Mesendoderm (in vitro differentiated cells): ENCODE data around the gene RFLNA.

ENCODE experiments used
- DNase-seq: peaks from one replicate; pipeline ENCODE4 v3.0.0; 2013
- H2AK5ac ChIP-seq: 2 replicates; pipeline ENCODE4 v1.6.1; 2013; ENCODE audit warnings: low read length, inconsistent platforms
- H2BK120ac ChIP-seq: 2 replicates; pipeline ENCODE4 v1.6.1; 2013; ENCODE audit warnings: low read depth, mild to moderate bottlenecking, low read length, moderate library complexity, mixed read lengths
- H2BK15ac ChIP-seq: replicated peaks from 2 replicates; pipeline ENCODE4 v1.6.1; 2013; ENCODE audit warnings: low read depth, mild to moderate bottlenecking, moderate library complexity
- H2BK5ac ChIP-seq: 2 replicates; pipeline ENCODE4 v1.6.1; 2013; ENCODE audit warnings: low read length, inconsistent platforms
- H3K18ac ChIP-seq: 2 replicates; pipeline ENCODE4 v1.6.1; 2013; ENCODE audit warnings: mild to moderate bottlenecking, low read length, mixed read lengths
- H3K23ac ChIP-seq: one replicate; pipeline ENCODE4 v1.6.1; 2013; ENCODE audit warnings: low read length
- H3K27ac ChIP-seq: 2 replicates; pipeline ENCODE4 v1.5.1; 2013; ENCODE audit warnings: low read depth, mild to moderate bottlenecking, inconsistent platforms, low read length, moderate library complexity
- H3K27me3 ChIP-seq: 2 replicates; pipeline ENCODE4 v1.6.1; 2013; ENCODE audit warnings: low read length, control low read depth, mild to moderate bottlenecking, inconsistent platforms; ENCODE audit not compliant: insufficient read depth, poor library complexity
- H3K36me3 ChIP-seq: 2 replicates; pipeline ENCODE4 v1.6.1; 2013; ENCODE audit warnings: low read length, inconsistent platforms; ENCODE audit not compliant: control insufficient read depth, insufficient read depth
- H3K4ac ChIP-seq: one replicate; pipeline ENCODE4 v1.6.1; 2013; ENCODE audit warnings: low read depth, mild to moderate bottlenecking, low read length, moderate library complexity
- H3K4me1 ChIP-seq: 2 replicates; pipeline ENCODE4 v1.6.1; 2013; ENCODE audit warnings: low read depth, low read length, inconsistent platforms; ENCODE audit not compliant: control insufficient read depth
- H3K4me2 ChIP-seq: 2 replicates; pipeline ENCODE4 v1.6.1; 2013; ENCODE audit warnings: low read length
- H3K4me3 ChIP-seq: 2 replicates; pipeline ENCODE4 v1.5.1; 2013; ENCODE audit warnings: mild to moderate bottlenecking, low read length
- H3K56ac ChIP-seq: one replicate; pipeline ENCODE4 v1.6.1; 2013; ENCODE audit warnings: low read length
- H3K79me1 ChIP-seq: 2 replicates; pipeline ENCODE4 v1.6.1; 2013; ENCODE audit warnings: low read length, inconsistent platforms
- H3K79me2 ChIP-seq: 2 replicates; pipeline ENCODE4 v1.6.1; 2013; ENCODE audit warnings: mild to moderate bottlenecking, low read length; ENCODE audit not compliant: control insufficient read depth, insufficient read depth
- H3K9ac ChIP-seq: 2 replicates; pipeline ENCODE4 v1.6.1; 2013; ENCODE audit warnings: low read length, inconsistent platforms
- H4K5ac ChIP-seq: one replicate; pipeline ENCODE4 v1.6.1; 2013; ENCODE audit warnings: low read length
- H4K8ac ChIP-seq: one replicate; pipeline ENCODE4 v1.6.1; 2013; ENCODE audit warnings: low read depth, mild to moderate bottlenecking, control low read depth, low read length, moderate library complexity
- WGBS: extraction: QIAGEN DNeasy Blood & Tissue Kit; methylation state at CpG from one replicate; pipeline ENCODE4 v1.1.7; 2013; ENCODE audit warnings: low lambda C conversion rate, missing lambda C conversion rate; ENCODE audit not compliant: insufficient coverage; ENCODE audit errors: extremely low coverage; 5-methylcytosine and 5-hydroxymethylcytosine counted together

The RFLNA gene

DNA sequence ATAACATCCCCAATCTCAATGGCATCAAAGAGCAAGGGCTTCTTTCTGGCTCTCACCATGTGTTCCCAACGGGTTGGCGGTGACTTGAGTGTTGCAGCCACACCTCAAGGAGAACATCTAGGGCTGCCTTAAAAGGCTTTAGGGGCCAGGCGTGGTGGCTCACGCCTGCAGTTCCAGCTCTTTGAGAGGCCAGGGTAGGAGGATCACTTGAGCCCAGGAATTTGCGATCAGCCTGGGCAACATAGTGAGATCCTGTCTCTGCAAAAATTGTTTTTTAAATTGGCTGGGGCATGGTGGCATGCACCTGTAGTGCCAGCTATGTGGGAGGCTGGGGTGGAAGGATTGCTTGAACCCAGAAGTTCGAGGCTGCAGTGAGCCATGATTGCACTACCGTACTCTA is 14.9 kb downstream of the RFLNA start:
- Histone ChIP-seq H3K36me3 (no peaks in the 10 kb centered on the region), H3K4ac (no peak overlapping the region), H4K5ac (no peak overlapping the region)

DNA sequence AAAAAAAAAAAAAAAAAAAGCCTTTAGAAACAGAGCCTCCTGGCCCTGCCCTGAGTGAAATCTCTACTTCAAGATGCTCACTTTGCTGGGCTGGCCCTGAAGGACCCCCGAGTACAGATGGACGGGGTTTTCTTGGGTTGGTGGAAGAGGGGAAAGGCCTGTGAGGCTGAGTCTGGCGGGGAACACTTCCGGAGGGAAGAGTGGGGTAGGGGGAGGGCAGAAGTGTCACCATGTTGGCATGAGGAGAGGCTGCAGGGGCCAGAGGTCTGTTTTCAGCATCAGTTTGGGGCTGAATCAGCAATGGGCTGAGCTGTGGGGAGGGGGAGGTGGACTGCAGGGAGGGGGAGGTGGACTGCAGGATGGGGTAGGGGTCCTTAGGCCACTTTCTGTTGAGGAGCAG is 15.3 kb downstream of the RFLNA start:
- Histone ChIP-seq H3K4ac (no peak overlapping the region), H3K4me3 (no peak overlapping the region), H3K9ac (no peak overlapping the region), H2BK15ac (no peak overlapping the region), H3K4me1 (no peaks in the 10 kb centered on the region), H2BK120ac (no peak overlapping the region), H3K23ac (no peak overlapping the region), H3K56ac (no peak overlapping the region), H3K18ac (no peak overlapping the region), H3K27me3 (no peaks in the 10 kb centered on the region), H3K36me3 (no peaks in the 10 kb centered on the region), H4K5ac (no peak overlapping the region), H3K4me2 (no peak overlapping the region), H3K27ac (no peak overlapping the region), H2AK5ac (no peak overlapping the region), H3K79me1 (no peaks in the 10 kb centered on the region), H4K8ac (no peak overlapping the region), H2BK5ac (no peak overlapping the region), H3K79me2 (no peaks in the 10 kb centered on the region)
- WGBS, result no CpG with 5 or more reads among the region's 4 CpGs
- no peak for DNase-seq

More for the DNA sequence above, 14.9 kb downstream of the RFLNA start:
- no peaks in the 10 kb centered on the region for H3K79me1 ChIP-seq
- no peak overlapping the region for H3K23ac ChIP-seq
- H3K4me2 ChIP-seq, result no peak overlapping the region
- no peak for DNase-seq
- no peak overlapping the region for H3K18ac ChIP-seq
- no peak overlapping the region for H3K9ac ChIP-seq
- no peaks in the 10 kb centered on the region for H3K4me1 ChIP-seq
- H3K4me3 ChIP-seq, result no peak overlapping the region
- H3K27me3 ChIP-seq, result no peaks in the 10 kb centered on the region
- no peak overlapping the region for H2BK5ac ChIP-seq
- H2AK5ac ChIP-seq, result no peak overlapping the region
- H2BK120ac ChIP-seq, result no peak overlapping the region
- H3K27ac ChIP-seq, result no peak overlapping the region
- no peak overlapping the region for H3K56ac ChIP-seq
- WGBS, result no CpG with 5 or more reads among the region's 7 CpGs
- no peaks in the 10 kb centered on the region for H3K79me2 ChIP-seq
- H2BK15ac ChIP-seq, result no peak overlapping the region
- H4K8ac ChIP-seq, result no peak overlapping the region

DNA sequence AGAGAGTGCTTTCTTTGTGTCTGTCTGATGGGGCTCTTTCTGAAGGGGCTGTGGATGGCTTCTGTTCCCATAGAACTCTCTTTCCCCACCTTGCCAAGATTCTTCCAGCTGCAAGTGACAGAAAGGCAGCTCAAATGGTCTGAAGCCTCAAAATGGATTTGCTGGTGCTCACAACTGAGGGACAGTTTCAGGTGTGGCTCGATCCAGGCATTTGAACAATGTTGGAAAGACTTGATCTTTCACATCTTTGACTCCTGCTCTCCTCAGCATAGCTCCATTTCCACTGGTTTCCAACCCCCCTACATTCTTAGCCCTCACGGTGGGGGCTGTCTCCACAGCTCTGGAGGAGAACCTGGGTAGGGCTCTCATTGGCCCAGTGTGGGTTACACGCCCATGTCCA is 15.9 kb downstream of the RFLNA start:
- no peak overlapping the region for H3K23ac ChIP-seq
- H3K27ac ChIP-seq, result no peak overlapping the region
- H3K4me2 ChIP-seq, result no peak overlapping the region
- H3K4me1 ChIP-seq, result no peaks in the 10 kb centered on the region
- H3K79me1 ChIP-seq, result no peaks in the 10 kb centered on the region
- no peak overlapping the region for H2BK15ac ChIP-seq
- no CpG with 5 or more reads among the region's 3 CpGs for WGBS
- H4K8ac ChIP-seq, result no peak overlapping the region
- no peak overlapping the region for H4K5ac ChIP-seq
- DNase-seq, result no peak
- H2AK5ac ChIP-seq, result no peak overlapping the region
- H3K56ac ChIP-seq, result no peak overlapping the region
- no peak overlapping the region for H2BK5ac ChIP-seq
- H3K9ac ChIP-seq, result no peak overlapping the region
- no peak overlapping the region for H2BK120ac ChIP-seq
- H3K36me3 ChIP-seq, result no peaks in the 10 kb centered on the region
- H3K27me3 ChIP-seq, result no peaks in the 10 kb centered on the region
- no peaks in the 10 kb centered on the region for H3K79me2 ChIP-seq
- no peak overlapping the region for H3K4me3 ChIP-seq
- H3K4ac ChIP-seq, result no peak overlapping the region
- H3K18ac ChIP-seq, result no peak overlapping the region

DNA sequence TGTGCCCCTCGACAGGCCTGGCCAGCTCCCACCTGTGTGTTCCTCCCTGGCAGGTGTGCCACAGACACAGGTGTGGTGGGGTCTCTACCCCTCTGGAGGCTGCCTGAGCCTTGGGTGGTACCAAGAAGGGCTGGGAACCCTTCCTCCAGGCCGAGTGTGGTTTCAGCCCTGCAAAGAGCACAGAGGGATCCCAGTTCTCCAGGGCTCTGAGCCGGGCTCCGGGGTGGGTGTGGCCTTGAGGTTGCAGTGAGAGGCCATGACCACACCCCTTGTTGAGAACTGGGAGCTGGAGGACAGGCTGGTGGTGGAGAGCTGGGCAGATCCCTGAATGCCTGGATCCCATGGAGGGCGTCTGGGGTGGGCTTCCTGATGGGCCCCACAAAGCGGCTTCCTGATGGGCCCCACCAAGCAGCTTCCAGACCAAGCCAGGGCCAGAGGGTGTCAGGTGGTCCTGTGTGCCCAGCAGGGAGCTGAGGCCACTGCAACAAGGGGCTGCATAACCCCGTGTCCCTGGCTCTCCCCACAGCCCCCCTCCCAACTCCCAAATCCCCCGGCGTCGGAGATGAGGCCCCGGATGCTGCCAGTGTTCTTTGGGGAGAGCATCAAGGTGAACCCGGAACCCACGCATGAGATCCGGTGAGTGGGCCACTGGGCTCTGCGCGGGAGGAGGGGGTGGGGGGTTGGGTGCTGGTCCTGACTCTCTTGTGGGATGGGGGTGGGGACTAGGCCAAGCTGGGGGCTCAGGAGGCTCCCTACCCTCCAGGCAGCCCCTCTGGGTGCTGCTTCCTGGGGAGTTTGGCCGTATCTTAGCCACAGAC is 16.6 kb downstream of the RFLNA start:
- no peaks in the 10 kb centered on the region for H3K36me3 ChIP-seq
- no peak overlapping the region for H3K9ac ChIP-seq

DNA sequence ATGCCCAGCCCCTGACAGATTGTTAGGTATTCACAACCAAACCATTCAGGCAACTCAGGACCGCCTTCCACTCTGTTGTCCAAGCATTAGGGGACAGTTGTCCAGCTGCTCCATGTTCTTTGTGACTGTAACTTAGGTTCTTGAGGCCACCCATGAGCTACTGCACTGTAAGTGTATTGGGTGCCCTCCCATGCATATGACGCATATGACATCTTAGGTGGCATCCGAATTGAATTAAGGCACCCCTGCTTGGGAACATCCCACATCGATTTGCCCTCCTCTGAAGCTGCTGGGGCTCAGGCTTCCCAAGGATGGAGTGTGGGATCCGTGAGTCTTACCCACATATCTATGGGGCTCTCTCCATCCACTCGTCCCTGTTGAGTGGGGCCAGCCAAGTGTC is 17.7 kb downstream of the RFLNA start:
- no peak overlapping the region for H3K4ac ChIP-seq
- H4K8ac ChIP-seq, result no peak overlapping the region
- H3K27me3 ChIP-seq, result no peaks in the 10 kb centered on the region
- H4K5ac ChIP-seq, result no peak overlapping the region
- H2AK5ac ChIP-seq, result no peak overlapping the region
- H3K18ac ChIP-seq, result no peak overlapping the region
- DNase-seq, result no peak
- no peaks in the 10 kb centered on the region for H3K79me2 ChIP-seq
- H3K9ac ChIP-seq, result no peak overlapping the region
- no peaks in the 10 kb centered on the region for H3K36me3 ChIP-seq
- H2BK120ac ChIP-seq, result no peak overlapping the region
- no peak overlapping the region for H3K23ac ChIP-seq
- no peak overlapping the region for H3K56ac ChIP-seq
- no peaks in the 10 kb centered on the region for H3K79me1 ChIP-seq
- peaks cover 12% of the 10 kb centered on the region for H3K4me1 ChIP-seq
- no peak overlapping the region for H3K4me2 ChIP-seq
- no peak overlapping the region for H2BK5ac ChIP-seq
- H3K27ac ChIP-seq, result no peak overlapping the region
- WGBS, result no CpG with 5 or more reads among the region's 6 CpGs
- no peak overlapping the region for H2BK15ac ChIP-seq
- H3K4me3 ChIP-seq, result no peak overlapping the region

More for the DNA sequence above, 16.6 kb downstream of the RFLNA start:
- no peaks in the 10 kb centered on the region for H3K79me1 ChIP-seq
- no peak for DNase-seq
- H3K4me1 ChIP-seq, result peaks cover 3% of the 10 kb centered on the region
- no peak overlapping the region for H3K27ac ChIP-seq
- H3K79me2 ChIP-seq, result no peaks in the 10 kb centered on the region
- no peaks in the 10 kb centered on the region for H3K27me3 ChIP-seq
- no peak overlapping the region for H2AK5ac ChIP-seq
- no peak overlapping the region for H3K4me3 ChIP-seq
- H4K5ac ChIP-seq, result no peak overlapping the region
- H3K56ac ChIP-seq, result no peak overlapping the region
- H3K4me2 ChIP-seq, result no peak overlapping the region
- H3K4ac ChIP-seq, result no peak overlapping the region
- no peak overlapping the region for H2BK120ac ChIP-seq
- H3K23ac ChIP-seq, result no peak overlapping the region
- no peak overlapping the region for H3K18ac ChIP-seq
- no peak overlapping the region for H4K8ac ChIP-seq
- no peak overlapping the region for H2BK15ac ChIP-seq
- no peak overlapping the region for H2BK5ac ChIP-seq
- WGBS, result no CpG with 5 or more reads among the region's 17 CpGs

DNA sequence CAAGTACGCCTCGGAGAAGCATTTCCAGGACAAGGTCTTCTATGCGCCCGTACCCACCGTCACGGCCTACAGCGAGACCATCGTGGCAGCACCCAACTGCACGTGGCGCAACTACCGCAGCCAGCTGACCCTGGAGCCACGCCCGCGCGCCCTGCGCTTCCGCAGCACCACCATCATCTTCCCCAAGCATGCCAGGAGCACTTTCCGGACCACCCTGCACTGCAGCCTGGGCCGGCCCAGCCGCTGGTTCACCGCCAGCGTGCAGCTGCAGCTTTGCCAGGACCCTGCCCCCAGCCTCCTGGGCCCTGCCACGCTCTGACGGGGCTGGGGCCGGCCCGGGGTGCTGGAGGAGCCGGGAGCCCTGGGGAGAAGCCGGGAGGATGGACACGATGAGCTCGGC is 19.3 kb downstream of the RFLNA start:
- no CpG with 5 or more reads among the region's 30 CpGs for WGBS

More for the DNA sequence above, 19.3 kb downstream of the RFLNA start:
- Histone ChIP-seq H3K18ac (no peak overlapping the region), H3K4me3 (no peak overlapping the region), H3K79me1 (no peaks in the 10 kb centered on the region), H3K79me2 (no peaks in the 10 kb centered on the region), H3K27ac (no peak overlapping the region), H4K5ac (no peak overlapping the region), H2BK5ac (no peak overlapping the region), H3K27me3 (no peaks in the 10 kb centered on the region), H2AK5ac (no peak overlapping the region), H3K36me3 (no peaks in the 10 kb centered on the region), H2BK15ac (no peak overlapping the region), H3K23ac (no peak overlapping the region), H3K56ac (no peak overlapping the region), H3K4me2 (no peak overlapping the region), H3K9ac (no peak overlapping the region), H3K4ac (no peak overlapping the region), H4K8ac (no peak overlapping the region), H3K4me1 (peaks cover 24% of the 10 kb centered on the region), H2BK120ac (no peak overlapping the region)
- DNase-seq, result no peak
